Measurements from ENCODE around the gene ARHGEF25.
A peak's percentile ranks its signal among the peaks of the same experiment; 100 is the strongest.
"Not testable (repeated sequence)": the region's sequence is repeated elsewhere in the genome, so short reads cannot be mapped to it uniquely, and the experiment has no call there.

The ARHGEF25 gene

GRCh38 chr12:57654042-57654441 lies 42.8 kb downstream of the ARHGEF25 start:
- no peak overlapping the region for H3K4me3 ChIP-seq (replicated peaks; ENCODE audit: low read depth, low read length)
- TF ChIP-seq, protein P1, sequence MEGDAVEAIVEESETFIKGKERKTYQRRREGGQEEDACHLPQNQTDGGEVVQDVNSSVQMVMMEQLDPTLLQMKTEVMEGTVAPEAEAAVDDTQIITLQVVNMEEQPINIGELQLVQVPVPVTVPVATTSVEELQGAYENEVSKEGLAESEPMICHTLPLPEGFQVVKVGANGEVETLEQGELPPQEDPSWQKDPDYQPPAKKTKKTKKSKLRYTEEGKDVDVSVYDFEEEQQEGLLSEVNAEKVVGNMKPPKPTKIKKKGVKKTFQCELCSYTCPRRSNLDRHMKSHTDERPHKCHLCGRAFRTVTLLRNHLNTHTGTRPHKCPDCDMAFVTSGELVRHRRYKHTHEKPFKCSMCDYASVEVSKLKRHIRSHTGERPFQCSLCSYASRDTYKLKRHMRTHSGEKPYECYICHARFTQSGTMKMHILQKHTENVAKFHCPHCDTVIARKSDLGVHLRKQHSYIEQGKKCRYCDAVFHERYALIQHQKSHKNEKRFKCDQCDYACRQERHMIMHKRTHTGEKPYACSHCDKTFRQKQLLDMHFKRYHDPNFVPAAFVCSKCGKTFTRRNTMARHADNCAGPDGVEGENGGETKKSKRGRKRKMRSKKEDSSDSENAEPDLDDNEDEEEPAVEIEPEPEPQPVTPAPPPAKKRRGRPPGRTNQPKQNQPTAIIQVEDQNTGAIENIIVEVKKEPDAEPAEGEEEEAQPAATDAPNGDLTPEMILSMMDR (IDR thresholded peaks at IDR 0.05; ENCODE audit: low read length, missing control alignments): no peak
- no peak for DNase-seq (ENCODE audit: low read depth)

- no peak overlapping the region for H3K4me3 ChIP-seq (replicated peaks; ENCODE audit: low read depth, low read length)
- TF ChIP-seq, protein P1 (IDR thresholded peaks at IDR 0.05; ENCODE audit: low read length, missing control alignments): no peak
- DNase-seq (ENCODE audit: low read depth): no peak
These were observed 44.5 kb downstream of the ARHGEF25 start for GRCh38 chr12:57655541-57656240.

DNA sequence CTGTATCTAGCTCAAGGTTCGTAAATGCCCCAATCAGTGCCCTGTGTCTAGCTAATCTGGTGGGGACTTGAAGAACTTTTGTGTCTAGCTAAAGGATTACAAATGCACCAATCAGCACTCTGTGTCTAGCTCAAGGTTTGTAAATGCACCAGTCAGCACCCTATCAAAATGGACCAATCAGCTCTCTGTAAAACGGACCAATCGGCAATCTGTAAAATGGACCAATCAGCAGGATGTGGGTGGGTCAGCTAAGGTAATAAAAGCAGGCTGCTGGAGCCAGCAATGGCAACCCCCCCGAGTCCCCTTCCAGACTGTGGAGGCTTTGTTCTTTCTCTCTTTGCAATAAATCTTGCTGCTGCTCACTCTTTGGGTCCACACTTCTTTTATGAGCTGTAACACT lies 45.2 kb downstream of the ARHGEF25 start:
- not testable (repeated sequence) for H3K4me3 ChIP-seq (replicated peaks; ENCODE audit: low read depth, low read length); DNase-seq (ENCODE audit: low read depth)

DNA sequence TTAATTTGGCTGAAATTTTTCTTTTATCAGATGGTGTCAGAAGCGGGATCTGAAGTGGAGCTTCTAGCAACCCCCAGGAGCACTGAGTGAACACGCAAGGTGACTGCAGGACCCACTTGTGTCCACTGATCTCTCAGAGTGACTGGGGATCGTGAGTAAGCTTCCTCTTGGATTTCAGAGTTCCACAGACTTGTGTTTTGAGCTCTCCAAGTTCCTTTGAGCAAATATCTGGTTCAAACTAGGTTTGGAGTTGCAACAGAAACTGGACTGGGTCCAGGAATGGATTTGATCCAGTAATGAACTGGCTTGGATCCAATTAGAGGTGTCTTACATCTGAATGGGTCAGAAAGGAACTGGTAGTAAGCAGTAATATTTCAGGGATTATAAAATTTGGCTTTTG lies 46.5 kb downstream of the ARHGEF25 start:
- no peak overlapping the region for H3K4me3 ChIP-seq (replicated peaks; ENCODE audit: low read depth, low read length)
- TF ChIP-seq, protein P1 (IDR thresholded peaks at IDR 0.05; ENCODE audit: low read length, missing control alignments): no peak
- peak; percentile 69 for DNase-seq (ENCODE audit: low read depth)

- TF ChIP-seq, protein P1 (IDR thresholded peaks at IDR 0.05; ENCODE audit: low read length, missing control alignments): no peak
- no peak overlapping the region for H3K4me3 ChIP-seq (replicated peaks; ENCODE audit: low read depth, low read length)
- no peak for DNase-seq (ENCODE audit: low read depth)
These were observed 47.7 kb downstream of the ARHGEF25 start for GRCh38 chr12:57658890-57659289.

DNA sequence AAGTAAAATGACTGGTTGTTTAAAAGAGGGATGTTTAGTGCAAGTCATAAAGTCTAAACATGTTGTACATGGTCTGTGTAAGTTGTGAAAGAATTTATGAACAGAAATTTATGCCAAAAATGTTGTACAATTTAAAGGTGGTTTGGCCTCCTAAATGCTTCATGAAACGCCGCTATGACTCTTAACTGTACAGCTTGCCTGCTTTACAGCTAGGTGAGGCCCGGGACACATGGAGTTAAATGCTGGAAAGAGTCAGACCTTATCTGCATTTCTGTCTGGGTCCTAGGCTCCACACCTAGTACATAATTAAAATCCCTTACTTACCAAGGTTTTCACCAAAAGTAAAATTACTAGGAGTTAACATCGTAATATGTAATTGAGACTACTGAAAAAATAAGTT lies 50.1 kb downstream of the ARHGEF25 start:
- H3K4me3 ChIP-seq (replicated peaks; ENCODE audit: low read depth, low read length): no peak overlapping the region
- DNase-seq (ENCODE audit: low read depth): no peak
- TF ChIP-seq, protein P1 (IDR thresholded peaks at IDR 0.05; ENCODE audit: low read length, missing control alignments): no peak

GRCh38 chr12:57665066-57665820 lies 54.0 kb downstream of the ARHGEF25 start:
- not testable (repeated sequence) for H3K4me3 ChIP-seq (replicated peaks; ENCODE audit: low read depth, low read length); DNase-seq (ENCODE audit: low read depth)

All from fibroblast of pulmonary artery (primary cell).